SU-DHL-6 (cell line): Measurements from ENCODE around the gene TOX2.

Experiments used
- H2AFZ ChIP-seq: fragments of 200-600 bp; sonication (generic); 2 replicates; pipeline ENCODE4 v1.6.1; 2014; ENCODE audit warnings: low read depth, mild to moderate bottlenecking, moderate library complexity, mixed read lengths, antibody characterized with exemption, low read length; ENCODE audit not compliant: severe bottlenecking
- H3F3A ChIP-seq: fragments of 200-600 bp; shearing (Covaris generic); 2 replicates; pipeline ENCODE4 v1.6.0; 2016; ENCODE audit warnings: antibody characterized with exemption, mild to moderate bottlenecking; ENCODE audit not compliant: insufficient read depth
- H3K27ac ChIP-seq: fragments of 200-600 bp; sonication (generic); 2 replicates; pipeline ENCODE4 v1.5.1; 2016; ENCODE audit warnings: low read depth, mild to moderate bottlenecking, low read length, moderate library complexity, mixed read lengths
- H3K27me3 ChIP-seq: fragments of 200-600 bp; sonication (generic), shearing (Covaris generic); 2 replicates; pipeline ENCODE4 v1.6.0; 2014; ENCODE audit warnings: mild to moderate bottlenecking, low read length
- H3K36me3 ChIP-seq: fragments of 200-600 bp; sonication (generic); 2 replicates; pipeline ENCODE4 v1.6.1; 2014; ENCODE audit warnings: mild to moderate bottlenecking, low read length, mixed read lengths
- H3K4me2 ChIP-seq: fragments of 300-600, 200-600 bp; shearing (Covaris generic), sonication (generic); 2 replicates; pipeline ENCODE4 v1.6.0; 2014; ENCODE audit warnings: low read length, low read depth, mild to moderate bottlenecking; ENCODE audit not compliant: poor library complexity, severe bottlenecking
- H3K4me3 ChIP-seq: fragments of 200-600 bp; sonication (generic); 2 replicates; pipeline ENCODE4 v1.5.1; 2014; ENCODE audit warnings: antibody characterized with exemption, low read length, mild to moderate bottlenecking, mixed read lengths; ENCODE audit not compliant: insufficient read depth, poor library complexity, severe bottlenecking
- H3K79me2 ChIP-seq: fragments of 200-600 bp; sonication (generic); 2 replicates; pipeline ENCODE4 v1.6.1; 2014; ENCODE audit warnings: mild to moderate bottlenecking, low read length, moderate library complexity; ENCODE audit not compliant: insufficient read depth
- H3K9ac ChIP-seq: fragments of 200-600 bp; sonication (generic); 2 replicates; pipeline ENCODE4 v1.7.0; 2014; ENCODE audit warnings: mild to moderate bottlenecking, low read length
- H3K9me2 ChIP-seq: fragments of 200-600 bp; sonication (generic); replicated peaks from 2 replicates; pipeline ENCODE4 v1.6.1; 2014; ENCODE audit warnings: low read length; ENCODE audit not compliant: insufficient read depth
- H3K9me3 ChIP-seq: fragments of 200-600 bp; sonication (generic); 2 replicates; pipeline ENCODE4 v1.6.1; 2014; ENCODE audit warnings: low read length, mixed read lengths; ENCODE audit not compliant: insufficient read depth
- H4K20me1 ChIP-seq: fragments of 200-600 bp; sonication (generic); 2 replicates; pipeline ENCODE4 v1.6.1; 2014; ENCODE audit warnings: low read depth, mild to moderate bottlenecking, antibody characterized with exemption, low read length, moderate library complexity, mixed read lengths
- EZH2phosphoT487 ChIP-seq: fragments of 200-600 bp; sonication (generic), shearing (Covaris generic); conservative IDR thresholded peaks from 2 replicates; pipeline ENCODE4 v1.6.1; 2018; ENCODE audit warnings: mild to moderate bottlenecking, antibody characterized with exemption, low read length, moderate library complexity, mixed read lengths
- TF ChIP-seq, protein P1 (sequence below): fragments of 200-600 bp; sonication (generic); IDR thresholded peaks from one replicate; pipeline ENCODE4 v1.5.1; 2017; ENCODE audit warnings: antibody characterized with exemption, mild to moderate bottlenecking, low read length, moderate library complexity; ENCODE audit not compliant: insufficient read depth, poor library complexity, severe bottlenecking

Gene TOX2

DNA sequence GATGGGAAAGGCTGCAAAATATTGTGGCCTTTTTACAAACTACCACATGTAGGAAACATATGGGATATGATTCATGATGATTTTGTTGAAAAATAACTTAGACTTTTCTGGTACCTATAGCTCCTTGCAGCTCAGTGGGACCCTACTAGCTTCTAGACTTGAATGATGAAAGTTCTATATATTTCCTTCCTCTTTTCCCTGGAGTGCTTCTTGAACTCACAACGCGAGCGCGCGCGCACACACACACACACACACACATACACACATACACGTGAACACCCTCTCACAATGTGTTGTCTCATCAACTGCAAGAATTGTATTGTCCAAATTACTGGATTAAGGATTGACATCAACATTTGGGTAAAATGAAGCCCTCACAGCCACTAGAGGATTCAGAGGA is 61.9 kb downstream of the TOX2 start:
- no peak overlapping the region for H3K4me2 ChIP-seq
- H2AFZ ChIP-seq, result no peak overlapping the region
- H3K9me3 ChIP-seq, result no peaks in the 10 kb centered on the region
- no peak overlapping the region for H3K27ac ChIP-seq
- no peaks in the 10 kb centered on the region for H3F3A ChIP-seq
- H3K27me3 ChIP-seq, result no peaks in the 10 kb centered on the region
- no peak overlapping the region for H3K4me3 ChIP-seq
- no peaks in the 10 kb centered on the region for H3K79me2 ChIP-seq
- no peak overlapping the region for H3K9ac ChIP-seq
- H3K9me2 ChIP-seq, result no peaks in the 10 kb centered on the region
- no peaks in the 10 kb centered on the region for H4K20me1 ChIP-seq
- H3K36me3 ChIP-seq, result no peaks in the 10 kb centered on the region
- TF ChIP-seq, protein P1, sequence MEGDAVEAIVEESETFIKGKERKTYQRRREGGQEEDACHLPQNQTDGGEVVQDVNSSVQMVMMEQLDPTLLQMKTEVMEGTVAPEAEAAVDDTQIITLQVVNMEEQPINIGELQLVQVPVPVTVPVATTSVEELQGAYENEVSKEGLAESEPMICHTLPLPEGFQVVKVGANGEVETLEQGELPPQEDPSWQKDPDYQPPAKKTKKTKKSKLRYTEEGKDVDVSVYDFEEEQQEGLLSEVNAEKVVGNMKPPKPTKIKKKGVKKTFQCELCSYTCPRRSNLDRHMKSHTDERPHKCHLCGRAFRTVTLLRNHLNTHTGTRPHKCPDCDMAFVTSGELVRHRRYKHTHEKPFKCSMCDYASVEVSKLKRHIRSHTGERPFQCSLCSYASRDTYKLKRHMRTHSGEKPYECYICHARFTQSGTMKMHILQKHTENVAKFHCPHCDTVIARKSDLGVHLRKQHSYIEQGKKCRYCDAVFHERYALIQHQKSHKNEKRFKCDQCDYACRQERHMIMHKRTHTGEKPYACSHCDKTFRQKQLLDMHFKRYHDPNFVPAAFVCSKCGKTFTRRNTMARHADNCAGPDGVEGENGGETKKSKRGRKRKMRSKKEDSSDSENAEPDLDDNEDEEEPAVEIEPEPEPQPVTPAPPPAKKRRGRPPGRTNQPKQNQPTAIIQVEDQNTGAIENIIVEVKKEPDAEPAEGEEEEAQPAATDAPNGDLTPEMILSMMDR, result no peak
- TF ChIP-seq EZH2phosphoT487, result no peak

DNA sequence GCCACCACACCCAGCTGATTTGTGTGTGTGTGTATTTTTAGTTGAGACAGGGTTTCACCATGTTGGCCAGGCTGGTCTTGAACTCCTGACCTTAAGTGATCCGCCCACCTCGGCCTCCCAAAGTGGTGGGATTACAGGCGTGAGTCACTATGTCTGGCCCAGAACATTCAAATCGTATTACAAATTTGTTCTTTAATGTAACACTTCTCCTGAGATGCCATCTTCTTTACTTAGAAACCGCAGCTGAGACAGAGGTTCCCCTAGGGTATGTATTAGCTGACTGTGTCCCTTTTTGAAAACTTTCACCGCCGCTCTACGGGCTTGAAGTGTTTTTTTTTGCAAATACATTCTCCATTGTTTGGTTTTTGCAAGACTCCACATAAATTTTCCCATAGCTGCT is 62.6 kb downstream of the TOX2 start:
- H4K20me1 ChIP-seq, result no peaks in the 10 kb centered on the region
- H3K9ac ChIP-seq, result no peak overlapping the region
- no peak overlapping the region for H2AFZ ChIP-seq
- H3F3A ChIP-seq, result no peaks in the 10 kb centered on the region
- TF ChIP-seq, protein P1, result no peak
- TF ChIP-seq EZH2phosphoT487, result no peak
- no peak overlapping the region for H3K4me3 ChIP-seq
- no peaks in the 10 kb centered on the region for H3K36me3 ChIP-seq
- no peak overlapping the region for H3K4me2 ChIP-seq
- H3K27me3 ChIP-seq, result no peaks in the 10 kb centered on the region
- H3K27ac ChIP-seq, result no peak overlapping the region
- no peaks in the 10 kb centered on the region for H3K79me2 ChIP-seq
- no peaks in the 10 kb centered on the region for H3K9me2 ChIP-seq
- no peaks in the 10 kb centered on the region for H3K9me3 ChIP-seq

DNA sequence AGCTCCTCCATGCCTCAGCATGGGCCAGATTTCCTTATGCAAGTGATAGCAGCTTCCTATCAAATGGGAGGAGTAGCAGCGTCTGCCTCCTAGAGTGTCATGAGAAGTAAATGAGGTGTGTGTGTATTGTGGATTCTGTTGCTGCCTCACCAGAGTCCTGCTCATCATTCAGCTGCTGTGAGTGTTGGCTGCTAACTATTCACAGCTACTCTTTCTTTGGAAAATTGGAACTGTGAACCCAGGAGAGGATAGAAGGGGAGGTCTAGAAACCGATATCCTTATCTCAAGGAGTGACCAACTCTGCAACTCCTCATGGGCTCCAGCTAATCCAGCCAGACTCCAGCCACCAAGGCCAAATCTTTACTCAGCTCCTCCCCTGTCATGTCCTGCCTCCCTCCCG is 63.3 kb downstream of the TOX2 start:
- H3F3A ChIP-seq, result no peaks in the 10 kb centered on the region
- no peak overlapping the region for H3K27ac ChIP-seq
- H3K27me3 ChIP-seq, result no peaks in the 10 kb centered on the region
- no peaks in the 10 kb centered on the region for H3K79me2 ChIP-seq
- no peak for TF ChIP-seq EZH2phosphoT487
- TF ChIP-seq, protein P1, result no peak
- no peaks in the 10 kb centered on the region for H3K9me2 ChIP-seq
- no peak overlapping the region for H3K9ac ChIP-seq
- H4K20me1 ChIP-seq, result no peaks in the 10 kb centered on the region
- no peak overlapping the region for H3K4me2 ChIP-seq
- H3K36me3 ChIP-seq, result no peaks in the 10 kb centered on the region
- no peaks in the 10 kb centered on the region for H3K9me3 ChIP-seq
- H3K4me3 ChIP-seq, result no peak overlapping the region
- H2AFZ ChIP-seq, result no peak overlapping the region
